Right lobe of liver (tissue), 6 donors: ENCODE results near the gene SUPT5H. TPM values are rescaled to one million over a fixed set of nuclear protein-coding genes. Genes with fewer than 3 reads are reported as not detected.

ENCODE experiments used
- ATAC-seq, 4 donors: fragments of 200-7000 bp; cut with Tn5 transposase; one replicate each; pipeline ENCODE4 v1.9.1; 2020; ENCODE audit warnings: mild to moderate bottlenecking in 4 of 4, moderate library complexity in 4 of 4
- DNase-seq, 3 donors: peaks; one replicate each; pipeline ENCODE4 v3.0.0-alpha.2; 2020
- H3K27ac ChIP-seq, 3 donors: fragments of 200-600 bp; one replicate each; pipeline ENCODE4 v1.8.0; 2022
- H3K27me3 ChIP-seq, 2 donors: fragments of 200-600 bp; one replicate each; pipeline ENCODE4 v1.8.0; 2022
- H3K36me3 ChIP-seq, 4 donors: fragments of 200-600 bp; sonication (generic) in 1 of 4; one replicate each; pipeline versions ENCODE4 v1.5.1 to v1.8.0; 2017 to 2022; ENCODE audit warnings: control low read depth in 1 of 4
- H3K4me1 ChIP-seq, 4 donors: fragments of 200-600 bp; sonication (generic) in 1 of 4; one replicate each; pipeline versions ENCODE4 v1.5.1 to v1.8.0; 2017 to 2022; ENCODE audit warnings: control low read depth in 1 of 4
- H3K4me3 ChIP-seq, 3 donors: fragments of 200-600 bp; one replicate each; pipeline ENCODE4 v1.8.0; 2022
- H3K9me3 ChIP-seq, 4 donors: fragments of 200-600 bp; sonication (generic) in 1 of 4; one replicate each; pipeline versions ENCODE4 v1.5.1 to v1.8.0; 2017 to 2022; ENCODE audit warnings: control low read depth in 1 of 4
- POLR2A ChIP-seq: fragments of 450-650 bp; IDR thresholded peaks from one replicate; pipeline ENCODE4 v1.6.1; 2017; ENCODE audit warnings: antibody characterized with exemption, mild to moderate bottlenecking
- WGBS: methylation state at CpG from one replicate; pipeline ENCODE4 v1.1.6; 2018; ENCODE audit warnings: low coverage, low lambda C conversion rate; ENCODE audit not compliant: insufficient coverage; ENCODE audit errors: missing lambda C conversion rate; 5-methylcytosine and 5-hydroxymethylcytosine counted together
- intact Hi-C, 2 donors: fragments of 100-400 bp; cut with DNase I; formaldehyde crosslinking; loops; one replicate each; pipeline versions ENCODE4 v1.11.2 to v1.14.1; 2022
- total RNA-seq, 6 experiments: library from RNA; depleted of rRNA in 2 of 6; stranded (reverse); fragments of >200 nt in 2 of 6; fragmentation: NEBNext Ultra II Directional in 3 of 6; extraction: Animal tissue kit (Norgen Biotek cat#: 25700) in 3 of 6; gene quantifications; one replicate each; pipeline versions ENCODE4 v1.1.0 to v1.2.4, GENCODE V29; 2016 to 2023
- TF ChIP-seq, protein P1 (sequence below), 4 donors: fragments of 200-600 bp in 3 of 4; fragments of 450-650 bp in 1 of 4; IDR thresholded peaks; one replicate each; pipeline versions ENCODE4 v1.5.1 to v1.8.0; 2016 to 2022; ENCODE audit warnings: antibody characterized with exemption in 4 of 4, mild to moderate bottlenecking in 2 of 4
- donor health status: DM: no; HTN: yes; CAD: no.
- donor health status: DM: no; HTN: no; CAD: no.
- donor health status: DM: no; HTN: no; CAD: no.
- donor health status: DM: no; HTN: yes; CAD: no.
- donor health status: DM: no; HTN: yes; CAD: no.

The SUPT5H gene
- total RNA-seq, 6 experiments from 2014 or later, result 42.3 to 60.8 (median 54.7) TPM

DNA sequence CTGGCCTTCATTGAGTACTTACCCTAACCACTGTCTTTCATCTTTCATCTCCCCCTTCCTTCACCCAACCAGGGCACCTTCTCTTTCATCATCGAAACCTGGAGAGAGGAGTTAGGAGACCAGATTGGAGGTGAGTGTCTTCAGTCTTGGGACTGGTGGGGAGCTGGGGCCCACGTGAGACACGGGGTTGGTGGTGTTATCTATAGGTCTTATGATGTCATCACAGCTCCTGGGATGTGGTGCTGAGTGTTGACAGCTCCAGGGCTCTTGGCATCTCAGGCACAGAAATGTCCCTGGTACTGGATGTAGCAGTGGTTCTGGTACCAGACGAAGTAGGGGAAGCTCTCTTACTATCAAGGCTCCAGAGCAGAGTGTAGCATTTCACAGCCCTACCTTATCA lies 55.2 kb downstream of the SUPT5H start:
- ATAC-seq (no peak), DNase-seq (no peak)
- Histone ChIP-seq H3K4me3 (no peak overlapping the region), H3K36me3 (no peaks in the 10 kb centered on the region), H3K27me3 (peaks cover 0 to 13% of the 10 kb centered on the region in 2 donors), H3K9me3 (no peaks in the 10 kb centered on the region), H3K27ac (no peak overlapping the region), H3K4me1 (peaks cover 0 to 4% (median 0%) of the 10 kb centered on the region in 4 donors)
- intact Hi-C loops, result no loop called here
- TF ChIP-seq POLR2A, result no peak
- TF ChIP-seq, protein P1, sequence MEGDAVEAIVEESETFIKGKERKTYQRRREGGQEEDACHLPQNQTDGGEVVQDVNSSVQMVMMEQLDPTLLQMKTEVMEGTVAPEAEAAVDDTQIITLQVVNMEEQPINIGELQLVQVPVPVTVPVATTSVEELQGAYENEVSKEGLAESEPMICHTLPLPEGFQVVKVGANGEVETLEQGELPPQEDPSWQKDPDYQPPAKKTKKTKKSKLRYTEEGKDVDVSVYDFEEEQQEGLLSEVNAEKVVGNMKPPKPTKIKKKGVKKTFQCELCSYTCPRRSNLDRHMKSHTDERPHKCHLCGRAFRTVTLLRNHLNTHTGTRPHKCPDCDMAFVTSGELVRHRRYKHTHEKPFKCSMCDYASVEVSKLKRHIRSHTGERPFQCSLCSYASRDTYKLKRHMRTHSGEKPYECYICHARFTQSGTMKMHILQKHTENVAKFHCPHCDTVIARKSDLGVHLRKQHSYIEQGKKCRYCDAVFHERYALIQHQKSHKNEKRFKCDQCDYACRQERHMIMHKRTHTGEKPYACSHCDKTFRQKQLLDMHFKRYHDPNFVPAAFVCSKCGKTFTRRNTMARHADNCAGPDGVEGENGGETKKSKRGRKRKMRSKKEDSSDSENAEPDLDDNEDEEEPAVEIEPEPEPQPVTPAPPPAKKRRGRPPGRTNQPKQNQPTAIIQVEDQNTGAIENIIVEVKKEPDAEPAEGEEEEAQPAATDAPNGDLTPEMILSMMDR (IDR thresholded peaks at IDR 0.05), result no peak
- WGBS, result 20% methylated on average over 4 of the region's 4 CpGs

GRCh38 chr19:39501340-39501739 lies 56.0 kb downstream of the SUPT5H start:
- Histone ChIP-seq H3K4me1 (peaks cover 0 to 4% (median 0%) of the 10 kb centered on the region in 4 donors), H3K27me3 (peaks cover 0 to 13% of the 10 kb centered on the region in 2 donors), H3K36me3 (no peaks in the 10 kb centered on the region), H3K27ac (no peak overlapping the region), H3K9me3 (no peaks in the 10 kb centered on the region), H3K4me3 (no peak overlapping the region)
- no peak for DNase-seq
- 55% methylated on average over 4 of the region's 5 CpGs for WGBS
- intact Hi-C loops, result no loop called here
- ATAC-seq, result no peak
- no peak for TF ChIP-seq POLR2A

DNA sequence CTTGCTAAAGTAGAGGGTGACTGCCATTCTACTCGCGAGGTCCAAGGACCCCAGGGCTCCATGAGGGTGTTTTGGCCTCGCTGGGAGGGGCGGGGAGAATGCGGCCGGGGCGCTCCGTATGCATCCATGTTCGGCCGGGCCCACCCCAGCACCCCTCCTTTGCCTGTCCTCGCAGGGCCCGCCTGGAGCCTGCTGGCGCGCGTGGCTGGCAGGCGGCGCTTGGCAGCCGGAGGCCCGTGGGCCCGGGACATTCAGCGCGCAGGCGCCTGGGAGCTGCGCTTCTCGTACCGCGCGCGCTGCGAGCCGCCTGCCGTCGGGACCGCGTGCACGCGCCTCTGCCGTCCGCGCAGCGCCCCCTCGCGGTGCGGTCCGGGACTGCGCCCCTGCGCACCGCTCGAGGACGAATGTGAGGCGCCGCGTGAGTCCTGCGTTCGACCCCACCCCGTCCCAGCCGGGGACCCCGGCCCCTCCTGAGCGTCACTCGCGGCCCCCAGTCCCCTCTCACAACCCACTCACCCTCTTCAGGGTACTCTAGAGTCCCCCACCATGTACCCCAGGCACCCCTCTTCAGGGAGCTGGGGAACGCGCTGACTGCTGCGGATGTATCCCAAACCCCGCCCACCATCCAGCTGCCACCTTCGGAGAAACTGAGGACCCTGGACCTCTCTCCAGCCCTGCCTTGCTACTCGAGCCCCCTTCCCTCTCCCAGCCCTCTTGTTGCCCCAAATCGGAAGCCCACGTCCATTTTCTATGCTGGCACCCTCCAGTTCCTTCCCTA lies 57.4 kb downstream of the SUPT5H start:
- peak; percentile 77 to 94 (median 82) for ATAC-seq
- H3K9me3 ChIP-seq, result no peaks in the 10 kb centered on the region
- DNase-seq, result peak; percentile 61 to 69 (median 61)
- TF ChIP-seq, protein P1 (IDR thresholded peaks at IDR 0.05), result peak; percentile 59 to 77 (median 76)
- no peak for TF ChIP-seq POLR2A
- intact Hi-C loops, result no loop called here
- WGBS, result 28% methylated on average over 11 of the region's 69 CpGs
- H3K27ac ChIP-seq, result no peak overlapping the region
- no peak overlapping the region for H3K4me3 ChIP-seq
- H3K27me3 ChIP-seq, result peaks cover 0 to 12% of the 10 kb centered on the region in 2 donors
- peaks cover 0 to 2% (median 0%) of the 10 kb centered on the region in 4 donors for H3K4me1 ChIP-seq
- H3K36me3 ChIP-seq, result no peaks in the 10 kb centered on the region

DNA sequence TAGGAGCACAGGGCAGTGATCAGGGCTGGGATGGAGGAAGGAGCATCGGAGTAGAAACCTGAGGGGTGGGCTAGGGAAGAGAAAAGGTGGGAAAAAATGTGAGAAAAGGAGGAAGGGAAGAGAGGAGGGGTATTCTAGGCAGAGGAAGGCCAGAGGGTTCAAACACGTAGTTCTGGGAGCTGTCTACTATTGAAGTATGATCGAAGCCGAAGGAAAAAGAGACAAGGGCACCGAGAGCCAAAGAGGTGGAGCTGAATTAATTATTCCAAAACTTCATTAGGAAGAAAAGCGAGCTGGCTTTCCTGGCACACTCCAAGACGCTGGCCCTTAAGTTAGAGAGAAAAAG lies 61.2 kb downstream of the SUPT5H start:
- H3K27ac ChIP-seq, result no peak overlapping the region
- no peaks in the 10 kb centered on the region for H3K27me3 ChIP-seq
- intact Hi-C loops, result no loop called here
- H3K9me3 ChIP-seq, result no peaks in the 10 kb centered on the region
- H3K36me3 ChIP-seq, result no peaks in the 10 kb centered on the region
- DNase-seq (no peak), ATAC-seq (no peak)
- TF ChIP-seq, protein P1 (IDR thresholded peaks at IDR 0.05), result no peak
- TF ChIP-seq POLR2A, result no peak
- no peaks in the 10 kb centered on the region for H3K4me1 ChIP-seq
- H3K4me3 ChIP-seq, result no peak overlapping the region
- WGBS, result 49% methylated on average over 7 of the region's 7 CpGs

- Histone ChIP-seq H3K27me3 (no peaks in the 10 kb centered on the region), H3K36me3 (no peaks in the 10 kb centered on the region), H3K27ac (no peak overlapping the region), H3K4me3 (peak overlapping the region in 2 of 3 donors; percentile 5 to 26), H3K9me3 (no peaks in the 10 kb centered on the region), H3K4me1 (no peaks in the 10 kb centered on the region)
- TF ChIP-seq POLR2A, result no peak
- TF ChIP-seq, protein P1 (IDR thresholded peaks at IDR 0.05), result no peak
- no peak for DNase-seq
- intact Hi-C loops, result no loop called here
- WGBS, result 5% methylated on average over 14 of the region's 96 CpGs
- ATAC-seq, result peak in 1 of 4 donors; percentile 32
Measured at GRCh38 chr19:39506944-39507714, 61.7 kb downstream of the SUPT5H start.
